ENCODE results near the gene BCL2L13.

Gene BCL2L13

DNA sequence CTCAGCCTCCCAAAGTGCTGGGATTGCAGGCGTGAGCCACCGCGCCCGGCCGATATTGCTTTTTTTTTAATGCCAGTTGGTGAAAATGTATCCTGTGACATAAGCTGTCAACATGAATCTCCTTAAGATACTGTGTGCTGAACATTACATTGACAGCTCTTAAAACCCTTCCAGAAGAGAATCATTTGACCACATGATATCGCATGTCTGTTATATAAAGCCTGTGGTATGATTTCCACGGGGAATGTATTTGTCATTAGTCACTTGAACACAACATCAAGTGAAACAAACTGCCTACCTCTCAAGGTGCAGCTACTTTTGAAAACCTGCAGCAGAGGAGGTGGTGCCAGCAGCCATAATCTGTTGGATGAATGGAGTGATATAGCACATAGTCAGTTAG is 67.0 kb downstream of the BCL2L13 start:
- Histone ChIP-seq H3K4ac (ENCODE audit: low read depth, low read length) (no peak overlapping the region), H3K56ac (ENCODE audit: low read length) (no peak overlapping the region), H4K8ac (ENCODE audit: low read depth, low read length) (no peak overlapping the region), H3K79me1 (ENCODE audit: low read length) (no peaks in the 10 kb centered on the region), H4K5ac (ENCODE audit: low read length) (no peak overlapping the region), H3K79me2 (ENCODE audit: control insufficient read depth, insufficient read depth, low read length) (no peaks in the 10 kb centered on the region), H3K36me3 (ENCODE audit: control insufficient read depth, insufficient read depth, low read length) (no peaks in the 10 kb centered on the region), H2BK120ac (ENCODE audit: low read depth, low read length) (no peak overlapping the region), H3K18ac (ENCODE audit: low read length) (no peak overlapping the region), H3K27me3 (ENCODE audit: insufficient read depth, low read length, poor library complexity) (no peaks in the 10 kb centered on the region), H3K9ac (ENCODE audit: low read length) (no peak overlapping the region), H3K4me2 (ENCODE audit: low read length) (no peak overlapping the region), H3K4me3 (ENCODE audit: low read length) (no peak overlapping the region), H2AK5ac (ENCODE audit: low read length) (no peak overlapping the region), H2BK15ac (replicated peaks; ENCODE audit: low read depth) (no peak overlapping the region), H3K27ac (ENCODE audit: low read depth, low read length) (no peak overlapping the region), H2BK5ac (ENCODE audit: low read length) (no peak overlapping the region), H3K4me1 (ENCODE audit: control insufficient read depth, low read depth, low read length) (no peaks in the 10 kb centered on the region), H3K23ac (ENCODE audit: low read length) (no peak overlapping the region)
- WGBS (ENCODE audit: extremely low coverage, insufficient coverage, low lambda C conversion rate), result no CpG with 5 or more reads among the region's 7 CpGs
- no peak for DNase-seq

DNA sequence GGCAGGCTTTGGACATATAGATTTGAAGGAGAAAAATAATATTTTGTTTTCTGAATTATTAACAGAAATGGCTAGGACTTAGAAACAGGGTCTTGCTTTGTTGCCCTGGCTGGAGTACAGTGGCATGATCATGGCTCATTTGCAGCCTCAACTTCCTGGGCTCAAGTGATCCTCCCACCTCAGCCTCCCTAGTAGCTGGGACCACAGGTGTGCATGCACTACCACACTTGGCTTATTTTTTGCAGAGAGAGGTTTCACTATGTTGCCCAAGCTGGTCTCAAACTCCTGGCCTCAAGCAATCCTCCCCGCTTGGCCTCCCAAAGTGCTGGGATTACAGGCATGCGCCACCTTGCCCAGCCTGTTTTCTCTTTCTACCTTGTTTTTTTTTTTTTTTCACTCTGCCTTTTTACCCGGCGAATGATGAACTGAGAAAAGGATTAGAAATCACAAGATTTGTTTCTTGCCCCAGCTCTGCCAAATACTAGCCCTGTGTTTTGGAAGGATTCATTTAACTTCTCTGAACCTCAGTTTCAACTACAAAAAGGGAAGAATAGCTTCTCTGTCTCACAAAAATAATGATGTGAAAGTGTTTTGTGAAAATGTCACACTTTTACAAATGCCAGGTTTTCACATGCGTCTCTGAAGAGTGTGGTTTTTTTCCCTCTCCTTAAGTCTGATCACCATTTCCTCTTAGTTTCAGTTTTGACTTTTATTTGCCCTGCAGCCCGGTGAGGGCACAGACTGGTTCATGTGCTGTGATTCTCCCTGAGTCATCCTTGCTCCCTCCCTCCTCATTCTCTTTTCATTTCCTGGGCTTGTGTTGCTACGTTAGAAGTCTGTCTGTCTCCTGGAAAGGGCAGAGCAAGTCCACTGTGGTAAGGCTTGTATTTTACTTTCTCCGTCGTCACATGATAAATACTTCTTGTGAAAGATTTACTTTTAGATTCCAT is 67.7 kb downstream of the BCL2L13 start:
- Histone ChIP-seq H2BK15ac (replicated peaks; ENCODE audit: low read depth) (no peak overlapping the region), H3K18ac (ENCODE audit: low read length) (no peak overlapping the region), H3K4me1 (ENCODE audit: control insufficient read depth, low read depth, low read length) (no peaks in the 10 kb centered on the region), H3K27ac (ENCODE audit: low read depth, low read length) (peak overlapping the region; percentile 25), H3K27me3 (ENCODE audit: insufficient read depth, low read length, poor library complexity) (no peaks in the 10 kb centered on the region), H4K5ac (ENCODE audit: low read length) (no peak overlapping the region), H3K4me2 (ENCODE audit: low read length) (no peak overlapping the region), H3K23ac (ENCODE audit: low read length) (no peak overlapping the region), H3K79me2 (ENCODE audit: control insufficient read depth, insufficient read depth, low read length) (no peaks in the 10 kb centered on the region), H3K36me3 (ENCODE audit: control insufficient read depth, insufficient read depth, low read length) (no peaks in the 10 kb centered on the region), H2BK120ac (ENCODE audit: low read depth, low read length) (no peak overlapping the region), H3K4me3 (ENCODE audit: low read length) (no peak overlapping the region), H3K56ac (ENCODE audit: low read length) (peak overlapping the region; percentile 43), H3K79me1 (ENCODE audit: low read length) (no peaks in the 10 kb centered on the region), H2AK5ac (ENCODE audit: low read length) (no peak overlapping the region), H3K9ac (ENCODE audit: low read length) (peak overlapping the region; percentile 26), H4K8ac (ENCODE audit: low read depth, low read length) (no peak overlapping the region), H3K4ac (ENCODE audit: low read depth, low read length) (no peak overlapping the region), H2BK5ac (ENCODE audit: low read length) (no peak overlapping the region)
- peak; percentile 78 for DNase-seq
- no CpG with 5 or more reads among the region's 9 CpGs for WGBS (ENCODE audit: extremely low coverage, insufficient coverage, low lambda C conversion rate)

DNA sequence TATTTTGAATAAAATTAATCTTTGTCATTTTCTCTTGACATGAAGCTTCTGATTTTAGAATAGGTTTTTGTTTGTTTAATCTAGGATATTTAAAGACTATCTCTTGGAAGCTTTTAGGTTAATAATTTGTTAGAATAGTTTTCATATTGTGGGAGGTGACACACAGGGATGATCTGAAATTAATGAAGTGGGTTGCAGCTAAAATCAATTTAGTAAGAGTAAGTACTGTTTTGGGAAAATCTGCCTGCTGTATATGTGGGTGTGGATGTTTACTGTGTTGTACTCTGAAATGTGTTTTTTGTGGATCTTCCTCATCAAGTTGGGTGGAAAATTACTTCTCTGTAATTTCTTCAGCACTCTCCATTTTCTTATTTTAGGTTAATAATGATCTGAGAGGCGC is 68.4 kb downstream of the BCL2L13 start:
- Histone ChIP-seq H3K18ac (ENCODE audit: low read length) (no peak overlapping the region), H3K27ac (ENCODE audit: low read depth, low read length) (no peak overlapping the region), H3K4me2 (ENCODE audit: low read length) (no peak overlapping the region), H3K4me3 (ENCODE audit: low read length) (no peak overlapping the region), H3K56ac (ENCODE audit: low read length) (no peak overlapping the region), H3K23ac (ENCODE audit: low read length) (no peak overlapping the region), H3K79me2 (ENCODE audit: control insufficient read depth, insufficient read depth, low read length) (no peaks in the 10 kb centered on the region), H3K79me1 (ENCODE audit: low read length) (no peaks in the 10 kb centered on the region), H2BK120ac (ENCODE audit: low read depth, low read length) (no peak overlapping the region), H4K8ac (ENCODE audit: low read depth, low read length) (no peak overlapping the region), H3K4ac (ENCODE audit: low read depth, low read length) (no peak overlapping the region), H3K4me1 (ENCODE audit: control insufficient read depth, low read depth, low read length) (no peaks in the 10 kb centered on the region), H2BK15ac (replicated peaks; ENCODE audit: low read depth) (no peak overlapping the region), H2BK5ac (ENCODE audit: low read length) (no peak overlapping the region), H3K27me3 (ENCODE audit: insufficient read depth, low read length, poor library complexity) (no peaks in the 10 kb centered on the region), H3K36me3 (ENCODE audit: control insufficient read depth, insufficient read depth, low read length) (no peaks in the 10 kb centered on the region), H2AK5ac (ENCODE audit: low read length) (no peak overlapping the region), H4K5ac (ENCODE audit: low read length) (no peak overlapping the region), H3K9ac (ENCODE audit: low read length) (no peak overlapping the region)
- no CpG with 5 or more reads among the region's 1 CpG for WGBS (ENCODE audit: extremely low coverage, insufficient coverage, low lambda C conversion rate)
- no peak for DNase-seq

DNA sequence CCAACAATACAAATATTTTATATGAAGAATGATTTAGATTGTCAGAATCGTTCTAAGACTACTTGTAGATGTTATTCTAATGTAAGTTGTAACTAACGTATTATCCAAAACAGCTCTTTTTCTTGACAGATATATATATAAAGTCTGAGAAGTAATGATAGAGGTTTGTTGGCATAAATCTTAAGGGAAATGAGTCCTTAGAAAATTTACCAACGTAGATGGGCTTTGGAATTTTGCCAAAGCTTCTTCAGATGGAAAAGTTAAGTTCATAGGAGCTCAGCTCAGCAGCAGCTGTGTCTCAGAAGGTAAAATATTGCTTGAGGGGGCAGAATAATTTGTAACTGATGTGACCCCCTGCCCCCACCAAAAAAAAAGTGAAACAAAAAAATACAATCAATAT is 69.0 kb downstream of the BCL2L13 start:
- Histone ChIP-seq H2AK5ac (ENCODE audit: low read length) (no peak overlapping the region), H3K27ac (ENCODE audit: low read depth, low read length) (no peak overlapping the region), H3K36me3 (ENCODE audit: control insufficient read depth, insufficient read depth, low read length) (no peaks in the 10 kb centered on the region), H3K4me1 (ENCODE audit: control insufficient read depth, low read depth, low read length) (no peaks in the 10 kb centered on the region), H3K4me3 (ENCODE audit: low read length) (no peak overlapping the region), H2BK120ac (ENCODE audit: low read depth, low read length) (no peak overlapping the region), H3K56ac (ENCODE audit: low read length) (no peak overlapping the region), H3K4ac (ENCODE audit: low read depth, low read length) (no peak overlapping the region), H3K23ac (ENCODE audit: low read length) (no peak overlapping the region), H3K4me2 (ENCODE audit: low read length) (no peak overlapping the region), H2BK15ac (replicated peaks; ENCODE audit: low read depth) (no peak overlapping the region), H4K5ac (ENCODE audit: low read length) (no peak overlapping the region), H3K18ac (ENCODE audit: low read length) (no peak overlapping the region), H3K79me1 (ENCODE audit: low read length) (no peaks in the 10 kb centered on the region), H4K8ac (ENCODE audit: low read depth, low read length) (no peak overlapping the region), H2BK5ac (ENCODE audit: low read length) (no peak overlapping the region), H3K27me3 (ENCODE audit: insufficient read depth, low read length, poor library complexity) (no peaks in the 10 kb centered on the region), H3K79me2 (ENCODE audit: control insufficient read depth, insufficient read depth, low read length) (no peaks in the 10 kb centered on the region), H3K9ac (ENCODE audit: low read length) (no peak overlapping the region)
- DNase-seq, result no peak
- WGBS (ENCODE audit: extremely low coverage, insufficient coverage, low lambda C conversion rate), result no CpG with 5 or more reads among the region's 3 CpGs

DNA sequence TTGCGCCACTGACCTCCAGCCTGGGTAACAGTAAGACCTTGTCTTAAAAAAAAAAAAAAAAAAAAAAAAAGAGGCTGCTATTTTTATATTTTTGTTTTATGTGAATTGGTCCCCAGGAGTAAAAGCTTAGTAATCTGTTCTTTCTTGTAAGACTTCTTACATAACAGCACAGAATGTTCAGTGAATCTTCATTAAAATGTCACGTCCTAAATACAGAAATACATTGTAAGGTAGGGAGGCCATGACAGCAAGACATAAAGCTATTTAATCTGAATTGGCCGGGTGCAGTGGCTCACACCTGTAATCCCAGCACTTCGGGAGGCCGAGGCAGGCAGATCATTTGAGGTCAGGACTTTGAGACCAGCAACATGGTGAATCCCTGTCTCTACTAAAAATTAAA is 71.5 kb downstream of the BCL2L13 start:
- Histone ChIP-seq H3K9ac (ENCODE audit: low read length) (no peak overlapping the region), H3K56ac (ENCODE audit: low read length) (no peak overlapping the region), H2BK120ac (ENCODE audit: low read depth, low read length) (no peak overlapping the region)

More for the DNA sequence above, 71.5 kb downstream of the BCL2L13 start:
- H3K27ac ChIP-seq (ENCODE audit: low read depth, low read length), result no peak overlapping the region
- no peak overlapping the region for H2BK5ac ChIP-seq (ENCODE audit: low read length)
- H3K4me3 ChIP-seq (ENCODE audit: low read length), result no peak overlapping the region
- H4K5ac ChIP-seq (ENCODE audit: low read length), result no peak overlapping the region
- H4K8ac ChIP-seq (ENCODE audit: low read depth, low read length), result no peak overlapping the region
- H3K79me2 ChIP-seq (ENCODE audit: control insufficient read depth, insufficient read depth, low read length), result no peaks in the 10 kb centered on the region
- no peak overlapping the region for H2AK5ac ChIP-seq (ENCODE audit: low read length)
- H3K18ac ChIP-seq (ENCODE audit: low read length), result no peak overlapping the region
- H3K36me3 ChIP-seq (ENCODE audit: control insufficient read depth, insufficient read depth, low read length), result no peaks in the 10 kb centered on the region
- no peak for DNase-seq
- no peaks in the 10 kb centered on the region for H3K4me1 ChIP-seq (ENCODE audit: control insufficient read depth, low read depth, low read length)
- WGBS (ENCODE audit: extremely low coverage, insufficient coverage, low lambda C conversion rate), result no CpG with 5 or more reads among the region's 5 CpGs
- no peak overlapping the region for H3K4me2 ChIP-seq (ENCODE audit: low read length)
- H3K27me3 ChIP-seq (ENCODE audit: insufficient read depth, low read length, poor library complexity), result no peaks in the 10 kb centered on the region
- H3K23ac ChIP-seq (ENCODE audit: low read length), result no peak overlapping the region
- H3K4ac ChIP-seq (ENCODE audit: low read depth, low read length), result no peak overlapping the region
- H3K79me1 ChIP-seq (ENCODE audit: low read length), result no peaks in the 10 kb centered on the region
- no peak overlapping the region for H2BK15ac ChIP-seq (replicated peaks; ENCODE audit: low read depth)
